GM21528 (cell line): ENCODE measurements around the gene KLF9.

Experiments used
- ATAC-seq: cut with Tn5 transposase; IDR thresholded peaks from one replicate; pipeline ENCODE4 v1.9.1; 2021; ENCODE audit warnings: mild to moderate bottlenecking, moderate library complexity; ENCODE audit not compliant: unreplicated experiment, low FRiP score

Gene KLF9

DNA sequence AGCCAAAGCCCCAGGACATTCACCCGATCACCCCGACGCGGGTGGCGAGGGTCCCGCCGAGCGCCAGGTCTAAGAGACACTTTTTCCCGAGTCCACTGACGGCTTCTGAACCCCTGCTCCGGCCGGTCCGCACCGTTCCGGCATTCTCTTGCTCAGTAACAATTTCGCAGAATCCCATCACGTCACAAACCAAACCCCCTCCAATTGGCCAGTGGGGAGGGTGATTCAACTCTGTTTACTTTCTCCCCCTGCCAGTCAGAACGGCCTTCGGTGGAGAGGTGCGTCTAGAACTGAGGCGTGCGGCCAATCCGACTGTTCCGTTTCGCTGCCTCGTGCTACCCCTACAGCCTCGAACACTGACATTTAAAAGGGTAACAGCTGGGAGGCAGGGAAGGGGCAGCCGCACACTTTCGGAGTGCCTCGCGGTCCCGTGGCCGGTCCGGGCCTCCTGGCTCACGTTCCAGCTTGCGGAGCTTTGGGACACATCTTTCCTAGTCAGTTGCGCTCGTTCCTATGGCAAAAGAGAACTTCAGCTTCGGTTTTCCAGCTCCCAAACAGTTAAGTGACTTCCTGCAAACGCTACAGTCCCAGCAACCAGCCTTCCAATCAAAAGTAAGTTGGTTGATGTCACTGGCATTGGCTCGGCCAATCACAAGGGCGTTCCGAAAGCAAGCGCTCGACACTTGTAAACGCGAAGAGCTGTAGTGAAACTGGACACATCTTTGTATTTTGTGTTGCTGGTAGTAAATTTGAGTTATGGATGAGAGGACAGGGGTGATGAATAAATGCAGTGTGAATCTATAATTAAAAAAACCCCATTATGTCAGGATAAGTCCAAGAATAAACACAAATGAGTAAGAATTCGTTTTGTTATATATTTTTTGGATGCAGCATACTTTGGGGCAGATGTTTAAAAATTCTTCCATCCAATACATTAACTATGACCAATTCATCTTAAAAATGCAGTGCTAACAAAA is at the start of gene KLF9:
TSS of gene KLF9 (minus strand) at position 859 of the 977 bp plus-strand sequence. CDS start 1,294 bp downstream, outside the sequence.
- peak; percentile 73 for ATAC-seq

DNA sequence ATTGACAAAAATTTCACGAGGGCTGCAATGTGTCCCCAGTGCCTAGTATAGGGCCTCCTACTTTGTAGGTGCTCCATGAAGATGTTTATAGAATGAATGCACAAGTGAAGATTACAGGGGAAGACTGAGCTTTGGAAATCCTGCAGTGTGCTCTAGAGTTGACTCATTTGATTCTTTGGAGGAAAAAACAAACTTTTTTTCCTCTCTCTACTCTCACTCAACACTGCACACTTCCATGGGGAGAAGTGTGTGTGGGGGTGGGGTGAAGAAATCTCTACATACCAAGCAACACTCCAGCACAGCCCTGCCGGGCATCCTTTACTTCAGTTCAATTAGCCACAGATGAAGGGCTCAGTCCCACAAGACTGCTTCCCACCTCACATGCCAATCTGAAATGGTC is 49.4 kb upstream of the KLF9 start:
- no peak for ATAC-seq

GRCh38 chr9:70462300-70462699 is 47.8 kb upstream of the KLF9 start:
- no peak for ATAC-seq

DNA sequence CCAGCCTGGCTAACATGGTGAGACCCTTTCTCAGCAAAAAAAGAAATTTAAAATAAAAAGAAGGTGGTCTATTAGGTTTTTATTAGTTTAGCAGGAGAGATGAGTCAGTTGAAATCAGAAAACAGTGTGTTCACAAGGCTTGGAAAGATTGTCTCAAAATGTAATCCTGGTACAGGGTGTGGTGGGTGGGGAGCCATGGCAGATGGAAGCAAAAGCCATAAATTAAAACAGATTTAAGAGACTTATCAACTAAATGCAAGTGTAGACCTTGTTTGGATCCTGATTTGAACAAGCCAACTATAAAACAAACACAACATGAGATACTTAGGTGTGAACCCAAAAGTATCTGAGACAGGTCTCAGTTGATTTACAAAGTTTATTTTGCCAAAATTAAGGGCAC is 42.8 kb upstream of the KLF9 start:
- no peak for ATAC-seq

- no peak for ATAC-seq
These were observed 41.7 kb upstream of the KLF9 start for GRCh38 chr9:70455993-70456704.

GRCh38 chr9:70452365-70452764 is 37.9 kb upstream of the KLF9 start:
- no peak for ATAC-seq

DNA sequence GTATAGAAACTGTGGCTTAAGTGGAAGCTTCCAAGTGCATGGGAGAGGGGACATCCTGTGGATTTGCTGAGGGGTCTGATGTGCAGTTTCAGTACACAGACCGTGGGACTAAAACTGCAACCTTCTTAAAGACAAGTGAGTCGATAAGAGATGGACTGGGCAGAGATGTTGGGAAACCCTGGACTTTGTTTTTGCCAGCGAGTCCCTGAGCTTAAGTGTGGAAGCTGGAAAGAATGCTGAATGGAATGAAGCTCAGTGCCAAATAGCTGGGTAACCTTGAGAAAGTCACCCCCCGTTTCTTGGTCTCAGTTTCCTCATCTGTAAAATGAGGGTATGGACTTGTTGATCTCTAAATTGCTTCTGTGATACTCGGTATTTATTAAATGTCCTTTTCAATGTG is 37.3 kb upstream of the KLF9 start:
- no peak for ATAC-seq

DNA sequence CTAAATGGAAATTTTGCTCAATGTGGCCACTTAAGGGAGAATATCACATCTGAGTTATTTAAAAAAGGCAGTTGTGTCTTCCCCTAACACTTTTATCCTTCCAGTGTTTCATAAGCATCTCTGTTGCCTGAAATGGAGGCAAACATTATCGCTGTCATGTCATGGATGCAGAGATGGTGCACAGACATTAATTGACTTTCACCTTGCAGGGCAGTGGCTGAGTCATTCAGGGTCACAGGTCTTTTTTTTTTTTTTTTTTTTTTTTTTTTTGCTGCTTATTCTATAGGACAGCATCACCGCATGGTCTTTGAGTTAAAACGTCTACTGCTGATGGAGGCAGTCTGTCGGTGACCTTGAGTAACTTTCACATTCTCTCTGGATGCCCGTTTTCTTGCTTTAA is 36.3 kb upstream of the KLF9 start:
- ATAC-seq = no peak

DNA sequence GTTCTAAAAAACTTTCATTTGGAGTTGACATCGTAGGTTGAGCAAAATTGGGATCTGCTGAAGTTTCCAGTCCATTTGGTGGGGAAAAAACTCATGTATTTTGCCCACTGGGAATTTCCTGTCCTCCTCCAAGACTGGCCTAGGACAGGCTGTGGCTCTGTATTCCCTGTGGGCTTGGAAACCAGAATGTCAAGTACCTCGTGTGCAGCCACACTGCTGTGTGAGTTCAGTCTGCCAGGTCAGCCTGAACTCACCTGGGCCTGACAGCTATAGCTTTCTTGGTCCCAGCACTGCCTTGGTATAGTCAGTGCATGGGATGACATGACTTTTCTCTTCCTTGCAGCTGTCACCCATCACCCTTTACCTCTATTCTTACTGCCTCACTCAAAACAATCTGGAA is 35.0 kb upstream of the KLF9 start:
- ATAC-seq = no peak

GRCh38 chr9:70448919-70449318 is 34.5 kb upstream of the KLF9 start:
- no peak for ATAC-seq

- ATAC-seq = no peak
These were observed 30.4 kb upstream of the KLF9 start for GRCh38 chr9:70444904-70445303.

DNA sequence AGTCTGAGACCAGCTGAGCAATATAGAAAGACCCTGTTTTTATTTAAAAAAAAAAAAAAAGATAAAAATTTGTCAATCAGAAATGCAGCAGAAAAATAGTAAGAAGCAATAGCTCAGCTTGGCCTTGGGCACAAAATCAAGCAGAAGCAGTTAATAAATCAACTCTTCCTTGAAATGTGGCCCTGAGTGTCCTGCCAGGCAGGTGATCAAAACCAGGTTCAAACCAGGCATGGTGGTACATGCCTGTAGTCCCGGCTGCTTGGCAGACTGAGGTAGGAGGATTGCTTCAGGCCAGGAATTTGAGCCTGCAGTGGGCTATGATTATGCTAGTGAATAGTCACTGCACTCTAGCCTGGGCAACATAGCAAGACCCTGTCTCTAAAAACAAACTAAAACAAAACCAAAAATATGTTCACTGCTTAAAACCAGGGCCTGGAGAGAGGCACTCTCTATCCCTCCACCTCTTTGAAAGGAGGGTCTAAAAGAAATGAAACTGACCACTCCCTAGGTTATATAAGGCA is 27.9 kb upstream of the KLF9 start:
- no peak for ATAC-seq

- no peak for ATAC-seq
These were observed 27.2 kb upstream of the KLF9 start for GRCh38 chr9:70441622-70442021.

GRCh38 chr9:70439991-70440706 is 25.7 kb upstream of the KLF9 start:
- ATAC-seq = no peak

GRCh38 chr9:70438341-70438928 is 24.0 kb upstream of the KLF9 start:
- ATAC-seq = no peak

DNA sequence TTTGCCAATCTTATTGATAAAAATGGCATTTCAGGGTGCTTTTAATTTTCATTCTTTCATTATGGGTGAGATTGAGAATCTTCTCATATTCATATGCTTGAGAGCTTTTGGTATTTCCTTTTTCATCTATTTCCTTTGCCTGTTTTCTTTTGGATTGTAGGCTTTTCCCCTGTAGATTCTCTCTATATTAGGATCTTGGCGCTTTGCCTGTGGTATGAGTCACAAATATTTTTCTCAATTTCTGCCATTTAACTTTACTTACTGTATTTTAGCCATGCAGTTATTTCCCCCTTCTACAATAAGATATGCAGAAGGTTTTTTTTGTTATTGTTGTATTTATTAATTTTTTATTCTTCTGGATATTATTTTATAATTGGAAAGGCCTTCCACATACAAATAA is 21.5 kb upstream of the KLF9 start:
- no peak for ATAC-seq

GRCh38 chr9:70429899-70430298 is 15.4 kb upstream of the KLF9 start:
- ATAC-seq = no peak

GRCh38 chr9:70428781-70429180 is 14.3 kb upstream of the KLF9 start:
- ATAC-seq = no peak

GRCh38 chr9:70427161-70427945 is 12.9 kb upstream of the KLF9 start:
- no peak for ATAC-seq

DNA sequence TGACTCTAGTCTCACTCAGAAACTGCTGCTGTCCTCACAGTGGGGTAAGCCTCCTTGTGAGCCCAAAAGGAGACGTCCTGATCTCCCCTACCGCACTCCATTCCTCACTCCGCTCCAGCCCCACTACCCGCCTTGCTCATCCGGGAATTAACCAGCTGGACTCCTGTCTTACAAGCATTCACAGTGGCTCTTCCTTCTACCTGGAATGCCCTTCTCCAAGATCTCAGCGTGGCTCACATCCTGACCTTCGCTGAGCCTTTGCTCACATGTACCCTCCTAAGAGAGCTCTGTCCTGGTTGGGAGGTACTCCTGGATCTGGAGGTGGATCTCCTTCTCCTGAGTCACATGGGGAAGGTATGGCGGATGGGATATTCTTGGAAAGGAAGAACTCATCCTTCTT is 10.7 kb upstream of the KLF9 start:
- no peak for ATAC-seq
